OCI-M2 (cell line): Measurements from ENCODE around the gene ATP7B.

Experiments
- DNase-seq: peaks from one replicate; lab custom pipeline; 2025; ENCODE audit not compliant: unreplicated experiment; lab: John Stamatoyannopoulos, UW

Gene ATP7B

GRCh38 chr13:51978796-51979556 is 32.3 kb downstream of the ATP7B start:
- no peak for DNase-seq

GRCh38 chr13:51977625-51978024 is 33.6 kb downstream of the ATP7B start:
- no peak for DNase-seq

- no peak for DNase-seq
Measured at GRCh38 chr13:51976890-51977289, 34.4 kb downstream of the ATP7B start.

- no peak for DNase-seq
Measured at GRCh38 chr13:51976423-51976822, 34.8 kb downstream of the ATP7B start.

- DNase-seq: no peak
Measured at GRCh38 chr13:51974482-51974881, 36.8 kb downstream of the ATP7B start.

- DNase-seq: no peak
Measured at GRCh38 chr13:51971520-51972426, 39.5 kb downstream of the ATP7B start.

- DNase-seq: no peak
Measured at GRCh38 chr13:51970349-51970748, 40.9 kb downstream of the ATP7B start.

- no peak for DNase-seq
Measured at GRCh38 chr13:51967482-51968446, 43.5 kb downstream of the ATP7B start.

GRCh38 chr13:51966186-51966585 is 45.1 kb downstream of the ATP7B start:
- no peak for DNase-seq

- no peak for DNase-seq
Measured at GRCh38 chr13:51961493-51962403, 49.5 kb downstream of the ATP7B start.

GRCh38 chr13:51960766-51961165 is 50.5 kb downstream of the ATP7B start:
- DNase-seq: no peak

GRCh38 chr13:51959773-51960172 is 51.5 kb downstream of the ATP7B start:
- no peak for DNase-seq

GRCh38 chr13:51958217-51958547 is 53.1 kb downstream of the ATP7B start:
- DNase-seq: no peak

- no peak for DNase-seq
Measured at GRCh38 chr13:51957377-51958216, 53.7 kb downstream of the ATP7B start.

- no peak for DNase-seq
Measured at GRCh38 chr13:51956717-51957116, 54.5 kb downstream of the ATP7B start.

GRCh38 chr13:51955816-51956603 is 55.2 kb downstream of the ATP7B start:
- no peak for DNase-seq

- DNase-seq: no peak
Measured at GRCh38 chr13:51955281-51955771, 55.9 kb downstream of the ATP7B start.
